ENCODE results near the gene DAB2IP. TPM values are rescaled to one million over a fixed set of nuclear protein-coding genes. Genes with fewer than 3 reads are reported as not detected.
"Not testable (repeated sequence)": the region's sequence is repeated elsewhere in the genome, so short reads cannot be mapped to it uniquely, and the experiment has no call there.

DAB2IP gene
- total RNA-seq, 1 experiment from 2014 or later, result 19.1 TPM

GRCh38 chr9:121725008-121725775, 73.8 kb downstream of the DAB2IP start:
- DNase-seq (ENCODE audit: low spot score), result peak; percentile 40

GRCh38 chr9:121727295-121728020, 76.0 kb downstream of the DAB2IP start:
- DNase-seq (ENCODE audit: low spot score), result no peak

GRCh38 chr9:121728916-121729315, 77.5 kb downstream of the DAB2IP start:
- no peak for DNase-seq (ENCODE audit: low spot score)

- no peak for DNase-seq (ENCODE audit: low spot score)
These were observed 78.5 kb downstream of the DAB2IP start for GRCh38 chr9:121729769-121730562.

- no peak for DNase-seq (ENCODE audit: low spot score)
These were observed 79.7 kb downstream of the DAB2IP start for GRCh38 chr9:121731090-121731489.

- no peak for DNase-seq (ENCODE audit: low spot score)
These were observed 80.5 kb downstream of the DAB2IP start for GRCh38 chr9:121731919-121732318.

- DNase-seq (ENCODE audit: low spot score), result no peak
These were observed 81.0 kb downstream of the DAB2IP start for GRCh38 chr9:121732389-121732788.

- DNase-seq (ENCODE audit: low spot score), result no peak
These were observed 81.5 kb downstream of the DAB2IP start for GRCh38 chr9:121732886-121733285.

GRCh38 chr9:121734465-121734864, 83.0 kb downstream of the DAB2IP start:
- peak; percentile 33 for DNase-seq (ENCODE audit: low spot score)

- peak; percentile 92 for DNase-seq (ENCODE audit: low spot score)
These were observed 83.8 kb downstream of the DAB2IP start for GRCh38 chr9:121735065-121735792.

GRCh38 chr9:121735793-121736770, 84.6 kb downstream of the DAB2IP start:
- DNase-seq (ENCODE audit: low spot score), result no peak

- no peak for DNase-seq (ENCODE audit: low spot score)
These were observed 85.6 kb downstream of the DAB2IP start for GRCh38 chr9:121736934-121737462.

- no peak for DNase-seq (ENCODE audit: low spot score)
These were observed 86.1 kb downstream of the DAB2IP start for GRCh38 chr9:121737481-121737931.

GRCh38 chr9:121738411-121738810, 87.0 kb downstream of the DAB2IP start:
- no peak for DNase-seq (ENCODE audit: low spot score)

GRCh38 chr9:121738968-121739367, 87.5 kb downstream of the DAB2IP start:
- DNase-seq (ENCODE audit: low spot score), result no peak

- DNase-seq (ENCODE audit: low spot score), result no peak
These were observed 88.5 kb downstream of the DAB2IP start for GRCh38 chr9:121739971-121740370.

- DNase-seq (ENCODE audit: low spot score), result no peak
These were observed 89.9 kb downstream of the DAB2IP start for GRCh38 chr9:121741228-121741918.

- DNase-seq (ENCODE audit: low spot score), result not testable (repeated sequence)
These were observed 90.5 kb downstream of the DAB2IP start for GRCh38 chr9:121741919-121742283.

- DNase-seq (ENCODE audit: low spot score), result no peak
These were observed 91.5 kb downstream of the DAB2IP start for GRCh38 chr9:121742923-121743322.
